ENCODE data around the gene PLEKHA7. TPM values are rescaled to one million over a fixed set of nuclear protein-coding genes. Genes with fewer than 3 reads are reported as not detected.

PLEKHA7 gene
- total and polyA plus RNA-seq, 7 donors: 0.74 to 2.6 (median 1.2) TPM

GRCh38 chr11:16897470-16898061 is 116.6 kb downstream of the PLEKHA7 start:
- Histone ChIP-seq H3K9me3 (no peaks in the 10 kb centered on the region), H3K4me1 (no peaks in the 10 kb centered on the region), H3K27ac (no peak overlapping the region), H3K4me3 (no peak overlapping the region), H3K36me3 (ENCODE audit: insufficient read depth in 1 of 2, low read depth in 1 of 2) (no peaks in the 10 kb centered on the region), H3K27me3 (ENCODE audit: insufficient read depth in 3 of 3, low read length in 2 of 3) (peaks cover 0 to 3% (median 0%) of the 10 kb centered on the region in 3 donors)
- ATAC-seq (no peak), DNase-seq (no peak)
- intact Hi-C loops (cut with DNase I): no loop called here
- TF ChIP-seq CTCF (IDR thresholded peaks at IDR 0.05): no peak
- 56 to 57% (median 57%) methylated on average over 7 of the region's 7 CpGs for WGBS, 3 donors

- DNase-seq (no peak), ATAC-seq (no peak)
- Histone ChIP-seq H3K27ac (no peak overlapping the region), H3K4me1 (no peaks in the 10 kb centered on the region), H3K9me3 (no peaks in the 10 kb centered on the region), H3K36me3 (ENCODE audit: insufficient read depth in 1 of 2, low read depth in 1 of 2) (no peaks in the 10 kb centered on the region), H3K27me3 (ENCODE audit: insufficient read depth in 3 of 3, low read length in 2 of 3) (peaks cover 0 to 3% (median 0%) of the 10 kb centered on the region in 3 donors), H3K4me3 (no peak overlapping the region)
- intact Hi-C loops (cut with DNase I): no loop called here
- no peak for TF ChIP-seq CTCF (IDR thresholded peaks at IDR 0.05)
- 78 to 83% (median 79%) methylated on average over 7 of the region's 7 CpGs for WGBS, 3 donors
Measured at GRCh38 chr11:16896729-16897469, 117.3 kb downstream of the PLEKHA7 start.

GRCh38 chr11:16895306-16895705 is 118.9 kb downstream of the PLEKHA7 start:
- ATAC-seq (no peak), DNase-seq (no peak)
- Histone ChIP-seq H3K27ac (no peak overlapping the region), H3K4me1 (no peaks in the 10 kb centered on the region), H3K9me3 (no peaks in the 10 kb centered on the region), H3K4me3 (no peak overlapping the region), H3K27me3 (ENCODE audit: insufficient read depth in 3 of 3, low read length in 2 of 3) (peaks cover 0 to 3% (median 0%) of the 10 kb centered on the region in 3 donors), H3K36me3 (ENCODE audit: insufficient read depth in 1 of 2, low read depth in 1 of 2) (no peaks in the 10 kb centered on the region)
- 79 to 81% (median 80%) methylated on average over 3 of the region's 3 CpGs for WGBS, 3 donors
- no peak for TF ChIP-seq CTCF (IDR thresholded peaks at IDR 0.05)
- intact Hi-C loops (cut with DNase I): no loop called here

- TF ChIP-seq CTCF (IDR thresholded peaks at IDR 0.05): no peak
- no peaks in the 10 kb centered on the region for H3K36me3 ChIP-seq (ENCODE audit: insufficient read depth in 1 of 2, low read depth in 1 of 2)
- ATAC-seq: no peak
- H3K27ac ChIP-seq: no peak overlapping the region
- WGBS, 3 donors: 69 to 78% (median 75%) methylated on average over 4 of the region's 4 CpGs
- H3K4me3 ChIP-seq: no peak overlapping the region
- DNase-seq: no peak
- H3K9me3 ChIP-seq: no peaks in the 10 kb centered on the region
- peaks cover 0 to 3% (median 0%) of the 10 kb centered on the region in 3 donors for H3K27me3 ChIP-seq (ENCODE audit: insufficient read depth in 3 of 3, low read length in 2 of 3)
- no peaks in the 10 kb centered on the region for H3K4me1 ChIP-seq
- intact Hi-C loops (cut with DNase I): no loop called here
Measured at GRCh38 chr11:16893456-16894066, 120.7 kb downstream of the PLEKHA7 start.
